NCI-H345 treated with DMSO at 0.1 percent for 48 hours (cell line): ENCODE measurements around the gene CNTNAP2.

Source experiments
- DNase-seq: peaks from one replicate; lab custom pipeline; 2025; ENCODE audit not compliant: unreplicated experiment; lab: John Stamatoyannopoulos, UW

The CNTNAP2 gene

GRCh38 chr7:147305827-147306226 lies 1189.2 kb downstream of the CNTNAP2 start:
- no peak for DNase-seq

GRCh38 chr7:147308539-147308938 lies 1191.9 kb downstream of the CNTNAP2 start:
- no peak for DNase-seq

GRCh38 chr7:147311336-147311735 lies 1194.7 kb downstream of the CNTNAP2 start:
- no peak for DNase-seq

- DNase-seq: no peak
These were observed 1204.9 kb downstream of the CNTNAP2 start for GRCh38 chr7:147321504-147321903.

- DNase-seq: no peak
These were observed 1216.4 kb downstream of the CNTNAP2 start for GRCh38 chr7:147332988-147333387.

GRCh38 chr7:147363101-147363500 lies 1246.5 kb downstream of the CNTNAP2 start:
- DNase-seq: no peak

GRCh38 chr7:147376192-147376591 lies 1259.6 kb downstream of the CNTNAP2 start:
- no peak for DNase-seq

GRCh38 chr7:147380926-147381325 lies 1264.3 kb downstream of the CNTNAP2 start:
- no peak for DNase-seq

GRCh38 chr7:147394329-147394728 lies 1277.7 kb downstream of the CNTNAP2 start:
- DNase-seq: no peak

- DNase-seq: no peak
These were observed 1283.7 kb downstream of the CNTNAP2 start for GRCh38 chr7:147400221-147400689.

GRCh38 chr7:147400925-147401324 lies 1284.3 kb downstream of the CNTNAP2 start:
- no peak for DNase-seq

GRCh38 chr7:147405621-147406020 lies 1289.0 kb downstream of the CNTNAP2 start:
- no peak for DNase-seq

- no peak for DNase-seq
These were observed 1290.0 kb downstream of the CNTNAP2 start for GRCh38 chr7:147406521-147407135.

- no peak for DNase-seq
These were observed 1294.5 kb downstream of the CNTNAP2 start for GRCh38 chr7:147411096-147411495.

GRCh38 chr7:147412109-147412508 lies 1295.5 kb downstream of the CNTNAP2 start:
- DNase-seq: no peak

- DNase-seq: no peak
These were observed 1296.4 kb downstream of the CNTNAP2 start for GRCh38 chr7:147412782-147413556.

- DNase-seq: no peak
These were observed 1296.9 kb downstream of the CNTNAP2 start for GRCh38 chr7:147413557-147413870.

GRCh38 chr7:147415991-147416390 lies 1299.4 kb downstream of the CNTNAP2 start:
- DNase-seq: no peak

- no peak for DNase-seq
These were observed 1302.4 kb downstream of the CNTNAP2 start for GRCh38 chr7:147418966-147419365.

- DNase-seq: no peak
These were observed 1307.3 kb downstream of the CNTNAP2 start for GRCh38 chr7:147423875-147424274.

GRCh38 chr7:147428075-147428474 lies 1311.5 kb downstream of the CNTNAP2 start:
- no peak for DNase-seq

GRCh38 chr7:147429961-147430360 lies 1313.4 kb downstream of the CNTNAP2 start:
- no peak for DNase-seq

GRCh38 chr7:147432079-147432478 lies 1315.5 kb downstream of the CNTNAP2 start:
- no peak for DNase-seq
